SU-DHL-6 (cell line): Measurements from ENCODE around the gene RSPRY1.
A peak's percentile ranks its signal among the peaks of the same experiment; 100 is the strongest.

Experiments
- H2AFZ ChIP-seq: fragments of 200-600 bp; sonication (generic); 2 replicates; pipeline ENCODE4 v1.6.1; 2014; ENCODE audit warnings: low read depth, mild to moderate bottlenecking, moderate library complexity, mixed read lengths, antibody characterized with exemption, low read length; ENCODE audit not compliant: severe bottlenecking
- H3F3A ChIP-seq: fragments of 200-600 bp; shearing (Covaris generic); 2 replicates; pipeline ENCODE4 v1.6.0; 2016; ENCODE audit warnings: antibody characterized with exemption, mild to moderate bottlenecking; ENCODE audit not compliant: insufficient read depth
- H3K27ac ChIP-seq: fragments of 200-600 bp; sonication (generic); 2 replicates; pipeline ENCODE4 v1.5.1; 2016; ENCODE audit warnings: low read depth, mild to moderate bottlenecking, low read length, moderate library complexity, mixed read lengths
- H3K27me3 ChIP-seq: fragments of 200-600 bp; sonication (generic), shearing (Covaris generic); 2 replicates; pipeline ENCODE4 v1.6.0; 2014; ENCODE audit warnings: mild to moderate bottlenecking, low read length
- H3K36me3 ChIP-seq: fragments of 200-600 bp; sonication (generic); 2 replicates; pipeline ENCODE4 v1.6.1; 2014; ENCODE audit warnings: mild to moderate bottlenecking, low read length, mixed read lengths
- H3K4me2 ChIP-seq: fragments of 300-600, 200-600 bp; shearing (Covaris generic), sonication (generic); 2 replicates; pipeline ENCODE4 v1.6.0; 2014; ENCODE audit warnings: low read length, low read depth, mild to moderate bottlenecking; ENCODE audit not compliant: poor library complexity, severe bottlenecking
- H3K4me3 ChIP-seq: fragments of 200-600 bp; sonication (generic); 2 replicates; pipeline ENCODE4 v1.5.1; 2014; ENCODE audit warnings: antibody characterized with exemption, low read length, mild to moderate bottlenecking, mixed read lengths; ENCODE audit not compliant: insufficient read depth, poor library complexity, severe bottlenecking
- H3K79me2 ChIP-seq: fragments of 200-600 bp; sonication (generic); 2 replicates; pipeline ENCODE4 v1.6.1; 2014; ENCODE audit warnings: mild to moderate bottlenecking, low read length, moderate library complexity; ENCODE audit not compliant: insufficient read depth
- H3K9ac ChIP-seq: fragments of 200-600 bp; sonication (generic); 2 replicates; pipeline ENCODE4 v1.7.0; 2014; ENCODE audit warnings: mild to moderate bottlenecking, low read length
- H3K9me2 ChIP-seq: fragments of 200-600 bp; sonication (generic); replicated peaks from 2 replicates; pipeline ENCODE4 v1.6.1; 2014; ENCODE audit warnings: low read length; ENCODE audit not compliant: insufficient read depth
- H3K9me3 ChIP-seq: fragments of 200-600 bp; sonication (generic); 2 replicates; pipeline ENCODE4 v1.6.1; 2014; ENCODE audit warnings: low read length, mixed read lengths; ENCODE audit not compliant: insufficient read depth
- H4K20me1 ChIP-seq: fragments of 200-600 bp; sonication (generic); 2 replicates; pipeline ENCODE4 v1.6.1; 2014; ENCODE audit warnings: low read depth, mild to moderate bottlenecking, antibody characterized with exemption, low read length, moderate library complexity, mixed read lengths
- CTCF ChIP-seq: fragments of 200-600 bp; sonication (generic); IDR thresholded peaks from one replicate; pipeline ENCODE4 v1.5.1; 2017; ENCODE audit warnings: antibody characterized with exemption, mild to moderate bottlenecking, low read length, moderate library complexity; ENCODE audit not compliant: insufficient read depth, poor library complexity, severe bottlenecking
- EZH2phosphoT487 ChIP-seq: fragments of 200-600 bp; sonication (generic), shearing (Covaris generic); conservative IDR thresholded peaks from 2 replicates; pipeline ENCODE4 v1.6.1; 2018; ENCODE audit warnings: mild to moderate bottlenecking, antibody characterized with exemption, low read length, moderate library complexity, mixed read lengths

Gene RSPRY1

GRCh38 chr16:57229079-57229478 is 43.0 kb downstream of the RSPRY1 start:
- TF ChIP-seq CTCF (no peak), EZH2phosphoT487 (no peak)
- Histone ChIP-seq H3K27ac (no peak overlapping the region), H3K4me3 (no peak overlapping the region), H3K36me3 (peaks cover 5% of the 10 kb centered on the region; the same call in 1 of the 2 replicates), H3K27me3 (no peaks in the 10 kb centered on the region), H3K9ac (no peak overlapping the region), H3F3A (no peaks in the 10 kb centered on the region; the same call in 1 of the 2 replicates), H3K9me2 (no peaks in the 10 kb centered on the region), H2AFZ (no peak overlapping the region), H3K9me3 (no peaks in the 10 kb centered on the region), H4K20me1 (no peaks in the 10 kb centered on the region), H3K4me2 (no peak overlapping the region), H3K79me2 (no peaks in the 10 kb centered on the region)

- no peak overlapping the region for H3K4me2 ChIP-seq
- H3K9me3 ChIP-seq, result no peaks in the 10 kb centered on the region
- no peak overlapping the region for H2AFZ ChIP-seq
- H3K36me3 ChIP-seq, result peaks cover 12% of the 10 kb centered on the region; the same call in 1 of the 2 replicates
- no peaks in the 10 kb centered on the region for H4K20me1 ChIP-seq
- no peak for TF ChIP-seq CTCF
- no peak for TF ChIP-seq EZH2phosphoT487
- no peak overlapping the region for H3K27ac ChIP-seq
- no peaks in the 10 kb centered on the region for H3K27me3 ChIP-seq
- no peak overlapping the region for H3K9ac ChIP-seq
- no peak overlapping the region for H3K4me3 ChIP-seq
- peaks cover 17% of the 10 kb centered on the region for H3F3A ChIP-seq
- H3K79me2 ChIP-seq, result no peaks in the 10 kb centered on the region
- H3K9me2 ChIP-seq, result no peaks in the 10 kb centered on the region
Observed at GRCh38 chr16:57231821-57232350, 45.8 kb downstream of the RSPRY1 start.

- H3K4me3 ChIP-seq, result no peak overlapping the region
- H2AFZ ChIP-seq, result no peak overlapping the region
- H3K9me2 ChIP-seq, result no peaks in the 10 kb centered on the region
- no peaks in the 10 kb centered on the region for H3K79me2 ChIP-seq
- H3K27ac ChIP-seq, result peak overlapping the region; percentile 91
- peak overlapping the region; percentile 23 for H3K9ac ChIP-seq
- no peaks in the 10 kb centered on the region for H3K27me3 ChIP-seq
- no peaks in the 10 kb centered on the region for H3K9me3 ChIP-seq
- H3K36me3 ChIP-seq, result peaks cover 7% of the 10 kb centered on the region; the same call in 1 of the 2 replicates
- peaks cover 23% of the 10 kb centered on the region for H3F3A ChIP-seq
- TF ChIP-seq EZH2phosphoT487 (no peak), CTCF (no peak)
- H4K20me1 ChIP-seq, result no peaks in the 10 kb centered on the region
- peak overlapping the region; percentile 57 for H3K4me2 ChIP-seq
Observed at GRCh38 chr16:57233944-57234706, 48.0 kb downstream of the RSPRY1 start.
